PFSK-1 (cell line): ENCODE measurements around the gene AFDN.

Experiments used
- FOXP2 ChIP-seq: optimal IDR thresholded peaks from 2 replicates; pipeline ENCODE3; 2011; ENCODE audit warnings: borderline replicate concordance, control low read depth, inconsistent platforms; ENCODE audit not compliant: insufficient read depth; ENCODE audit errors: extremely low read length, extremely low read depth
- POLR2AphosphoS5 ChIP-seq: IDR thresholded peaks from 2 replicates; pipeline ENCODE4 v1.6.1; 2012; ENCODE audit warnings: low read depth, mild to moderate bottlenecking, control low read depth, low read length, moderate library complexity
- SIN3A ChIP-seq: IDR thresholded peaks from 2 replicates; pipeline ENCODE4 v1.6.1; 2012; ENCODE audit warnings: mild to moderate bottlenecking, low read length, moderate library complexity, borderline replicate concordance; ENCODE audit not compliant: insufficient read depth
- TAF1 ChIP-seq: IDR thresholded peaks from 2 replicates; pipeline ENCODE4 v1.6.1; 2012; ENCODE audit warnings: low read length, control low read depth, borderline replicate concordance; ENCODE audit not compliant: insufficient read depth
- TF ChIP-seq, protein P1 (sequence below), 2 experiments: IDR thresholded peaks; 2 replicates each; pipeline versions ENCODE4 v1.6.1 to v1.8.0; 2011 to 2012; ENCODE audit warnings: low read depth in 2 of 2, low read length in 2 of 2, control low read depth in 1 of 2, inconsistent platforms in 1 of 2, mild to moderate bottlenecking in 1 of 2, moderate library complexity in 1 of 2; ENCODE audit not compliant: insufficient read depth in 1 of 2

The AFDN gene

DNA sequence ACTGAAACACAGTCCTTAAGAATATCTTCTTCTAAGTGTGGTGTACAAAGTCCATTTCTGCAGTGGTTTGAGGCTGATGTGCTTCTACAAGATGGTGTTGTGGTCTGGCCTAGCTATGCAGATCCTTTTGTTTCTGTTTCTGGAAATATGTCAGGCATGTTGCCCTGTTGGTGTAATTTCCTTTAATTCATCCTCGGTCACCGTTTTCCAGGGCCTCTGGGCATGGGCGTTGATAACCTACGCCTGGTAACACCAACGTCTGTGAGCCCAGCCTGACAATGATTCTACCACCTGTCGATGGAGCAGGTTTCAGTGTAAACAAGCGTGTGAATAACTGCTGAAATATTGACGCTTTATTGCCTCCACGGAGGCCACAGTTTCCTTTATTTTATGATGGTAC, 33.3 kb upstream of the AFDN start:
- no peak for TF ChIP-seq TAF1
- no peak for TF ChIP-seq POLR2AphosphoS5
- TF ChIP-seq SIN3A, result no peak
- no peak for TF ChIP-seq FOXP2
- TF ChIP-seq, protein P1, sequence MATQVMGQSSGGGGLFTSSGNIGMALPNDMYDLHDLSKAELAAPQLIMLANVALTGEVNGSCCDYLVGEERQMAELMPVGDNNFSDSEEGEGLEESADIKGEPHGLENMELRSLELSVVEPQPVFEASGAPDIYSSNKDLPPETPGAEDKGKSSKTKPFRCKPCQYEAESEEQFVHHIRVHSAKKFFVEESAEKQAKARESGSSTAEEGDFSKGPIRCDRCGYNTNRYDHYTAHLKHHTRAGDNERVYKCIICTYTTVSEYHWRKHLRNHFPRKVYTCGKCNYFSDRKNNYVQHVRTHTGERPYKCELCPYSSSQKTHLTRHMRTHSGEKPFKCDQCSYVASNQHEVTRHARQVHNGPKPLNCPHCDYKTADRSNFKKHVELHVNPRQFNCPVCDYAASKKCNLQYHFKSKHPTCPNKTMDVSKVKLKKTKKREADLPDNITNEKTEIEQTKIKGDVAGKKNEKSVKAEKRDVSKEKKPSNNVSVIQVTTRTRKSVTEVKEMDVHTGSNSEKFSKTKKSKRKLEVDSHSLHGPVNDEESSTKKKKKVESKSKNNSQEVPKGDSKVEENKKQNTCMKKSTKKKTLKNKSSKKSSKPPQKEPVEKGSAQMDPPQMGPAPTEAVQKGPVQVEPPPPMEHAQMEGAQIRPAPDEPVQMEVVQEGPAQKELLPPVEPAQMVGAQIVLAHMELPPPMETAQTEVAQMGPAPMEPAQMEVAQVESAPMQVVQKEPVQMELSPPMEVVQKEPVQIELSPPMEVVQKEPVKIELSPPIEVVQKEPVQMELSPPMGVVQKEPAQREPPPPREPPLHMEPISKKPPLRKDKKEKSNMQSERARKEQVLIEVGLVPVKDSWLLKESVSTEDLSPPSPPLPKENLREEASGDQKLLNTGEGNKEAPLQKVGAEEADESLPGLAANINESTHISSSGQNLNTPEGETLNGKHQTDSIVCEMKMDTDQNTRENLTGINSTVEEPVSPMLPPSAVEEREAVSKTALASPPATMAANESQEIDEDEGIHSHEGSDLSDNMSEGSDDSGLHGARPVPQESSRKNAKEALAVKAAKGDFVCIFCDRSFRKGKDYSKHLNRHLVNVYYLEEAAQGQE (IDR thresholded peaks at IDR 0.05; ENCODE audit: insufficient read depth in 1 of 2, low read depth in 2 of 2, low read length in 2 of 2), result no peak

DNA sequence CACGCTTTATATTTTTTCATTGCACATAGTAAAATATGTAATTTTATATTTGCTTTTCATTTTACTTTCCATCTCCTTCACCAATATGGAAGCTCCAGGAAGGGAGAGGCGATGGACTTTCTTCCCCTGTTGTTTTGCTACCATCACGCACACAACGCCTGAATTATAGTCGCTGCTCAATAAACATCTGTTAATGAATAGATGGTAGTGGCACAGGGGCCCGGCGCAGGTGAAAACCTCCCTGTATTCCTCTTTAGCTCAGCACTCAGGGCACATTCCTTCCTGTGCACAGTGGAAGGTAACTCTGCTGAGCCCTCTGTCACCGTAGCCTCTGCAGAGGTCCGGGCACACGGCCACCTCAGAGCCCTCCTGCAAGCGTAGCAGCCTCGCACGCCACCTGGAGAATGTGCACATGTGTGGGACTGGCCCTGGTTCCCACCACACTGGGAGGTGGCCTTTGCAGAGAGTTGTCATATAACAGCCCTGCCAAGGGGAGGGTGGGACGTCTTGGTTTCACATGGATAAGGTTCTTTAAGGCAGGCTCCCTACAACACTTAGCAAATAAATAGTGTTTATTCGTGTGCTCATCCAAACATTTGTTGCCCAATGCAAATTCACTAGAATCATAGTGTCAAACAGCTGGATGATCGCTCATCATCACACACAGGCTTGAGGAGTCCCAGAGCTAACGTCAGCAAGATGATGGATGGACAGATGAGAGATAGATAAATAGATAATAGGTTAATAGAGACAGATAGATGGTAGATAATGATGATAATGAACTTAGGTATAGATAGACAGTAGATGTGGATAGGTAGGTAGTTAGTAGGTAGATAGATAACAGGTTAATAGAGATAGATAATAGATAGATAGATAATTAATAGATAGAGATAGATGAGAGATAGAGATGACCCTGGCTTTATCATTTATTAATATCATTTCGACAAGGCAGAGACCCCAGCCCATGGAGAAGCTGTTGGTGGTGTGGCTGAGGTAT, 32.3 kb upstream of the AFDN start:
- TF ChIP-seq, protein P1 (IDR thresholded peaks at IDR 0.05; ENCODE audit: insufficient read depth in 1 of 2, low read depth in 2 of 2, low read length in 2 of 2), result no peak
- TF ChIP-seq TAF1 (no peak), POLR2AphosphoS5 (no peak)

DNA sequence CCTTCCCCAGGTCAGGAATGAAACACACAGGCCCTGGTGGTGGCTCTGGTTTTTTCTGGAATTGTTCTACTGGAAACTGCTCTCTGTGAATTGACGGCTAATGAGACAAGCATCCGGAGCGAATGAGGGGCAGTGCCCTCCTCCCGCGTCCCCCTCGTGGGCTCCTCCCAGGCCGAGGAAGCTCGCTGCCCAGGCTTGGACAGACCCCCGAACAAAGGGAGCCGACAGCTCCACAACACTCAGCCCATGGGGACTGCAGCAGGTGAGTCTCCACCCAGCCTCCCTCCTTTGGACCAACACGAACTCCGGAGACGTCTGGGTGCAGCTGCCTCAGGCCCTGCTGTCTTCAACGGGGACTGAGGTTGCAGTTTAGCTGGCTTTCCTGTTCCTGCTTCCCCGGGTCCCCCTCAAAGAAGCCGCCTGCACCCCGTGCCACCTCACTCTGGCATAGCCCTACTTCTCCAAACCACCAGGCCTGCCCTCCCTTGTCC, 31.3 kb upstream of the AFDN start:
- TF ChIP-seq POLR2AphosphoS5 (no peak), FOXP2 (no peak), SIN3A (no peak), TAF1 (no peak)
- TF ChIP-seq, protein P1 (IDR thresholded peaks at IDR 0.05; ENCODE audit: insufficient read depth in 1 of 2, low read depth in 2 of 2, low read length in 2 of 2), result no peak

DNA sequence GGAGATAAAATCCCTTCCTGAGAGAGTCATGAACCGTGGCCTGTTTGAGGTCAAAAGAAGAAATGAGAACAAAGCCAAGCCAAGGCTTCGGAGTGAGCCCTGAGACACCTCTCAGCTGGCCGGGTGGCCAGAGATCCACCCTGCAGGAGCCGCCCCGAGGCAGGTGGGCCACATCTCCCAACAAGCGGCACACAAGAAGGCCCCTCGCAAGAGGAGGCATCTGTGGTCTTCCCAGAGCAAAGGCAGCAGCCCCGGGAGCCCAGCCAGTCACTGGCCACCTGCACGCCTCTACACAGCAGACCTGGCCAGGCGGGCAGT, 30.9 kb upstream of the AFDN start:
- TF ChIP-seq TAF1, result no peak
- no peak for TF ChIP-seq POLR2AphosphoS5
- TF ChIP-seq FOXP2, result no peak
- TF ChIP-seq, protein P1 (IDR thresholded peaks at IDR 0.05; ENCODE audit: insufficient read depth in 1 of 2, low read depth in 2 of 2, low read length in 2 of 2), result no peak
- TF ChIP-seq SIN3A, result no peak
